Panc1 (cell line): ENCODE results near the gene ZMIZ2.

ENCODE experiments used
- CTCF ChIP-seq: fragments of 450-650 bp; IDR thresholded peaks from 2 replicates; pipeline ENCODE4 v1.5.1; 2017; ENCODE audit warnings: mild to moderate bottlenecking
- POLR2AphosphoS5 ChIP-seq: IDR thresholded peaks from 2 replicates; pipeline ENCODE4 v1.6.1; 2012; ENCODE audit warnings: mild to moderate bottlenecking, low read depth, low read length, moderate library complexity
- SIN3A ChIP-seq: IDR thresholded peaks from 2 replicates; pipeline ENCODE4 v1.6.1; 2012; ENCODE audit warnings: low read depth, mild to moderate bottlenecking, low read length, moderate library complexity, borderline replicate concordance; ENCODE audit not compliant: insufficient read depth
- TCF7L2 ChIP-seq: IDR thresholded peaks from 2 replicates; pipeline ENCODE4 v1.6.1; 2011; ENCODE audit warnings: mild to moderate bottlenecking, low read depth, low read length, inconsistent platforms
- TF ChIP-seq, protein P1 (sequence below), 2 experiments: IDR thresholded peaks; 2 replicates each; pipeline ENCODE4 v1.6.1; 2011 to 2012; ENCODE audit warnings: low read depth in 2 of 2, control low read depth in 1 of 2, low read length in 1 of 2, mild to moderate bottlenecking in 1 of 2, moderate library complexity in 1 of 2; ENCODE audit not compliant: insufficient read depth in 1 of 2

DNA sequence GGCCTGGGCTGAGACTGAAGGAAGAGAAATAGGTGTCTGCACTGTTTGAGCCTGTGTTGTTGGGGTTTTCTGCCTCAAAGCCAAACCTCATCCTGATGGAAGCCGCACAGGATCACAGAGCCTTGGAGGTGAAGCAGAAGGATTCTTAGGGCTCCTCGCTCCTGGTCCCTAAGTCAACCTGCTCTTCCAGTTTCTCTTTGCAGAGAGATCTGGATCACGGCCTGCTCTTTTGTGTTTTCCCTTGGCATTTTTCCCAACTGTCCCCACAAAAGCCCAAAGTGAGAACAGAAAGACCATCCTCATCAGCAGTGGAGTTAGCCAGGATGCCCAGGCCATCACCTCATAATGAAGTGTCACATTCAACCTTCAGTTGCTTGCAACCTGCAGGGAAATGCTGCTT lies 27.6 kb downstream of the ZMIZ2 start:
- TF ChIP-seq CTCF (no peak), POLR2AphosphoS5 (no peak), TCF7L2 (no peak), SIN3A (no peak)
- TF ChIP-seq, protein P1, sequence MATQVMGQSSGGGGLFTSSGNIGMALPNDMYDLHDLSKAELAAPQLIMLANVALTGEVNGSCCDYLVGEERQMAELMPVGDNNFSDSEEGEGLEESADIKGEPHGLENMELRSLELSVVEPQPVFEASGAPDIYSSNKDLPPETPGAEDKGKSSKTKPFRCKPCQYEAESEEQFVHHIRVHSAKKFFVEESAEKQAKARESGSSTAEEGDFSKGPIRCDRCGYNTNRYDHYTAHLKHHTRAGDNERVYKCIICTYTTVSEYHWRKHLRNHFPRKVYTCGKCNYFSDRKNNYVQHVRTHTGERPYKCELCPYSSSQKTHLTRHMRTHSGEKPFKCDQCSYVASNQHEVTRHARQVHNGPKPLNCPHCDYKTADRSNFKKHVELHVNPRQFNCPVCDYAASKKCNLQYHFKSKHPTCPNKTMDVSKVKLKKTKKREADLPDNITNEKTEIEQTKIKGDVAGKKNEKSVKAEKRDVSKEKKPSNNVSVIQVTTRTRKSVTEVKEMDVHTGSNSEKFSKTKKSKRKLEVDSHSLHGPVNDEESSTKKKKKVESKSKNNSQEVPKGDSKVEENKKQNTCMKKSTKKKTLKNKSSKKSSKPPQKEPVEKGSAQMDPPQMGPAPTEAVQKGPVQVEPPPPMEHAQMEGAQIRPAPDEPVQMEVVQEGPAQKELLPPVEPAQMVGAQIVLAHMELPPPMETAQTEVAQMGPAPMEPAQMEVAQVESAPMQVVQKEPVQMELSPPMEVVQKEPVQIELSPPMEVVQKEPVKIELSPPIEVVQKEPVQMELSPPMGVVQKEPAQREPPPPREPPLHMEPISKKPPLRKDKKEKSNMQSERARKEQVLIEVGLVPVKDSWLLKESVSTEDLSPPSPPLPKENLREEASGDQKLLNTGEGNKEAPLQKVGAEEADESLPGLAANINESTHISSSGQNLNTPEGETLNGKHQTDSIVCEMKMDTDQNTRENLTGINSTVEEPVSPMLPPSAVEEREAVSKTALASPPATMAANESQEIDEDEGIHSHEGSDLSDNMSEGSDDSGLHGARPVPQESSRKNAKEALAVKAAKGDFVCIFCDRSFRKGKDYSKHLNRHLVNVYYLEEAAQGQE (IDR thresholded peaks at IDR 0.05; ENCODE audit: insufficient read depth in 1 of 2, low read depth in 2 of 2, low read length in 1 of 2), result no peak
